NCI-H226 (cell line): Measurements from ENCODE around the gene PHLDB3.
A peak's percentile ranks its signal among the peaks of the same experiment; 100 is the strongest.
"Not testable (repeated sequence)": the region's sequence is repeated elsewhere in the genome, so short reads cannot be mapped to it uniquely, and the experiment has no call there.

ENCODE experiments used
- DNase-seq: peaks from one replicate; pipeline ENCODE4 v3.0.0-alpha.2; 2015

The PHLDB3 gene

GRCh38 chr19:43439032-43439708, 65.4 kb downstream of the PHLDB3 start:
- DNase-seq: peak; percentile 43

- peak; percentile 46 for DNase-seq
Observed at GRCh38 chr19:43438291-43439031, 66.1 kb downstream of the PHLDB3 start.

- no peak for DNase-seq
Observed at GRCh38 chr19:43437712-43438111, 66.8 kb downstream of the PHLDB3 start.

GRCh38 chr19:43437284-43437683, 67.3 kb downstream of the PHLDB3 start:
- DNase-seq: not testable (repeated sequence)

GRCh38 chr19:43435775-43436174, 68.8 kb downstream of the PHLDB3 start:
- DNase-seq: no peak

GRCh38 chr19:43433689-43434088, 70.9 kb downstream of the PHLDB3 start:
- no peak for DNase-seq

GRCh38 chr19:43433358-43433673, 71.2 kb downstream of the PHLDB3 start:
- no peak for DNase-seq

GRCh38 chr19:43430976-43431375, 73.6 kb downstream of the PHLDB3 start:
- no peak for DNase-seq

- no peak for DNase-seq
Observed at GRCh38 chr19:43430142-43430710, 74.3 kb downstream of the PHLDB3 start.

GRCh38 chr19:43429395-43429794, 75.2 kb downstream of the PHLDB3 start:
- no peak for DNase-seq

GRCh38 chr19:43425567-43426392, 78.8 kb downstream of the PHLDB3 start:
- no peak for DNase-seq
